ENCODE results near the gene NFE2L3.
"Not testable (repeated sequence)": the region's sequence is repeated elsewhere in the genome, so short reads cannot be mapped to it uniquely, and the experiment has no call there.

The NFE2L3 gene

DNA sequence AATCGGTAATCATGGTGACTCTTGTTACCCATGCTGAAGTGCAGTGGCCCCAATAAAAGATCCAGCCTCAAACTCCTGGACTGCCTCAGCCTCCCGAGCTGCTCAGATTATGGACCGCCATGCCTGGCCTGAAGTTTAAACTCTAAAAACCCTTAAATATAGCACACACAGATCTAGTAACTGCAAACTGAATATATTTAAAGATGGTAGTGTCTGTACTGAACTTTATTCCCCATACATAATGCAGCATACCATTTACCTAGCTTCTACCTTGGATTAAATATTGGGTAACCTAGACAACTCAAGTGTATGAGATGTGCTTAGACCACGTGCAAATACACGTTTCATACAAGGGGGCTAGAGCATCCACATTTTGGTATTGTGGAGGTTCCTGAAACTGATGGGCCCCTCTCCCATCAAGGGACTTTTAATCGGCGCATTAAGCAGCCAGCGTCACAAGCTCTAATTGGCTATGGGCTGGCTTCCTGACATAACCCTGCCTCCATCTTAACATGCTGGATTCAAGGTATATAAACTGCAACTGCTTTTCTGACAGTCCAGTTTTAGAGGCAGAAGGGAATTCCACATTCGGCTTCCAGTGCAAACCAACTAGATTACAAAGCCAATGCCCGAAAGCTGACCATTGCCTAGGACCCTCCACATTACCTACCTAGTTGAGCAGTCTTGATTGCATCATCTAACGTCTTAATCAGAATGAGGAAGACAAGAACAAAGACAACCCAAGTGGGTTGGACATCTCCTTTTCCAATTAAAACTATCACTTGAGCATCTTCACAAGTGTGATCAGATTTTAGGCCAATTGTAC lies 35.6 kb downstream of the NFE2L3 start:
- DNase-seq: peak in 1 of 2 donors; percentile 39

DNA sequence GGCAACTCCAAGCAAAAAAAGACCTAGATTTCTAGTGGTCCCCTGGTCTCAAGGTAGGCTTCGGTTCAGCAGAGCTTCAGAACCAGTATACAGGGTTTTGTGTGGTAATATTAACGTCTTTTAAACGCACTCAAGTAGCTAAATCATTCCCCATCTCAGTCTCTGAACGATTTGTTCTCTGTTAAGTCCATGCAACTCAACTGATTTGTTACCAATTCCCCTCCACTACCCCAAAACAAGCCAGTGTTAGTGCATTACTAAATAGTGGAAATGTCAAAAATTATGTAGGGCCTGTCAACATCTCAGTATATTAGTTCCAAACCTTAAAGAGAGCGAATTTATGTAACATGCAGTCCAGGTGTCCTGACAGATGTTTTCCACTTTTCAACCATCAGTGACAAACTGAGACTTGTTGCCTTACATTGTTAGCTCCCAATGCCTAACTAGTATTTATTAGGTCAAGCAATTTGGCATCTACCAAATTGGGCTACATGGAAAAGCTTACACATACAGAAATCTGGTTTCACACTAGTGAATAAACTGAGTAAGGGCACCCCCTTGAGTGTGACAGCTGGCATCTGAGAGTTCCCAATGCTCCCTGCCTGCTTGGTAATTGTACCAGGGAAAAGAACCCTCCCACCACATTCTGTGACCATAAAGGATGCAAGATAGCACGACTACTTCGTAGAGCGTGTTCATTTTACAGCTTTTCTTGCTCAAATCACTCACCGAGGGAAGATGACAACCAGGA lies 36.4 kb downstream of the NFE2L3 start:
- DNase-seq: no peak

DNA sequence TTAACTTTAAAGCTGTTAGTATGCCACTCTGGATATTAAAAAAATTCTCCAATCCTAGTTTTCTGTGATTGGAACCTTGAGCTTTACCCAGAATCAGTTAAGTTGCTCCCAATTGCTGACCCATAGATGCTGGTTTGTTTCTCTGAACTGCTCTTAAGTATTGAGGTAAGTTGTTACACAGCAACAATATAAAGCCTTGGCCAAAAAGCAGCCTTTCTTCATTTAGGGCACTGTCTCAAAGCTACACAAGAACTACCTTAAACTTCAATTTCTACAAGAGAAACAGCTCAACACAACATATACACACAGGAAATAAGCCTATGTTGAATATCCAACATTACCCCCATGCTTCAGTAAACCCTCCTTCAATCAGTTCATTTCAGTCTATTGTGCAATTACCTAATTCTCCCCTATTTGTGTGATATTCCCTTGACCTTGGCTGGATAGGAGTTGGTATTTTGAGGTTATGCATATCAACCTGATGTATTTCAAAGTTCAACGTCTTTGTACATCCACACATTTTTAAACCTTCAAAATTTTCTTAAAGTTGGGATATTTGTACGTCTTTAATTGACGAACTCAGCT lies 37.1 kb downstream of the NFE2L3 start:
- DNase-seq: no peak

DNA sequence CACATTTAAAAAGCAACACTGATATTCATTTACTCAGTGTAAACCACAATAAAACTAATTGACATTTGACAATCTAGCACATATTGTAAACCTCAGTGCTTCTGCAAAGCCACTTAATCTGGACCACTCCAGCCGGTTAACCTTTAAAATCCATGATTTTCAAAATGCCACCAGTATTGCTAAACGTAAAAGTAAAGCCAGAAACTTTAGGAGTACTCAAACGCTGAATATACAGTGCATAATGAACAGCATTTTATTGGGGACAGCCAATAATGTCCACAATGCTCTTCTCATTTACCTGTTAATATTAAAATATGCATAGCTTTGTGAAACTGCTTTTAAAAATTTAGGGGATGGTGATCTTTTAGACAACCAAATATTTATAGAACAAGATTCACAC lies 37.7 kb downstream of the NFE2L3 start:
- no peak for DNase-seq

DNA sequence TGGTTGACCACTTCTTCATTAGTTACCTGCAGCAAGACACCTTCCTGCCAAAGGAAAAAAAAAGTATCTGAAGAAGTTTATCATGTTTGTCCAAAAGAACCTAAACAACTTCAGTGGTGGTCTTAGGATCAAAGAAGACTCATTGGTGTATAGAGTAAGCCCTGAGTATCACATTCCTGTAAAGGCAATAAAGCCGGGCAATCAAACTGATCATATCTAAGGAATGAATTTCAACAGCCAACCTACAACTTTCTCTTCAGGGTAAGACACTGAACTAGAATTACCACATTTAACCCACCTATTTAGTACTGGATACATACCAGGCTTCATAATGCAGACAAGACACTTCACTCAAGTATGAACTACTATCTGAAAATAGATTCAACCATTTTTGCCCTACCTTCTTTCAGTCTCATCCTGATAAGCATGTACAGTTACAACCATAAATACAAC lies 38.4 kb downstream of the NFE2L3 start:
- no peak for DNase-seq

DNA sequence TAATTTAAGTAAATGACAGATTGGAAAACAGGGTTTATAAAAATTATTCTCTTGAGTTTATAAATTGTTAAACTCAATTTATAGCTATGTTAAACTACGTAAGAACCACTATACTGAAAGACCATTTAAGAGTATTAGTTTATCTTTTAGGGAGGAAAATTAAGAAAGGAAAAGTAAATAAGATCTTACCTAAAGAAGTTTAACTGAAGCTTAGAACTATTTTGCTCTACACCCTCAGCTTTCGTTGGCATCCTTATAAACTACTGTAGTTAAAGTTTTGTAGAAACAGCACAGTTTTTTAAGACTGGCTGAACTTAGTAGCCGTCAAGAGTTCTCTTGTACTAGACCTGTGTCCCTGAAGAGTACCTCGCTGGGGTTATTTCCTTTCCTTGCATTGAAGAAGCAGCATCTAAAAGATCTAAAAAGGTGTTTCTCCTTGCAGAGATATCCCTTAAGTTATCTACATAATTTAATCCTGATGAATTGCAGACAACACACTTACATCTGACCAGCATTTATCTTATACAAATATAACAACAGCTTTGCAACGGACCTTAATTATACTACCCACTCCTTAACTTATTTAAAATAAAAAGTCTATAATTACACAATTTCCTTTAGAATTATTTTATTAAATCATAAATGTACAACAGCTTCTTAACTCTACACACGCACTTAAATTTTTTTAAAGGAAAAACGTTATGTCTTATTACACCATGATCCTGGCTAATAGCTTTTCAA lies 39.4 kb downstream of the NFE2L3 start:
- no peak for DNase-seq

DNA sequence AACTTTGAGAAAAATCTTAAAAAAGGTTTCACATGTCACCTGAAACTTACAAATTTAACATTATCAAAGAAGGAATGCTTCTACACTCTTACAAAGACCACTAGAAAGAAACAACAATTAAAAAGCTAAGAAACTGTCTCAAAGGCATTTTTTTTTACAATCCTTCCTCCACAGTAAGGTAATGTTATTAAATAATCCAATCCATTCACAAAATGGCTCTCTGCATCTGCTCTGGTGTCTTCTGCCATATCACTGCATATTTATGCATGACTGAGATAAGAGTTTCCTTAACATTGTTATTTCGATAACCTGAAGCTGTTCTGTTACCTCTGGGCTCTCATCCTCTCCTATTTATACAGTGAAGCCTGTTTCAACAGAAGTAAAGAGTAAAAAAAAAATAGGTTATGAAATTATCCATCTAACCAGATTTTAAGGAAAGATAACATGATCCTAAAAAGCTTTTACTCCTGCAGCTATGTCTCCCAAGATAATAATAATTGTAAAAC lies 40.0 kb downstream of the NFE2L3 start:
- DNase-seq: no peak

DNA sequence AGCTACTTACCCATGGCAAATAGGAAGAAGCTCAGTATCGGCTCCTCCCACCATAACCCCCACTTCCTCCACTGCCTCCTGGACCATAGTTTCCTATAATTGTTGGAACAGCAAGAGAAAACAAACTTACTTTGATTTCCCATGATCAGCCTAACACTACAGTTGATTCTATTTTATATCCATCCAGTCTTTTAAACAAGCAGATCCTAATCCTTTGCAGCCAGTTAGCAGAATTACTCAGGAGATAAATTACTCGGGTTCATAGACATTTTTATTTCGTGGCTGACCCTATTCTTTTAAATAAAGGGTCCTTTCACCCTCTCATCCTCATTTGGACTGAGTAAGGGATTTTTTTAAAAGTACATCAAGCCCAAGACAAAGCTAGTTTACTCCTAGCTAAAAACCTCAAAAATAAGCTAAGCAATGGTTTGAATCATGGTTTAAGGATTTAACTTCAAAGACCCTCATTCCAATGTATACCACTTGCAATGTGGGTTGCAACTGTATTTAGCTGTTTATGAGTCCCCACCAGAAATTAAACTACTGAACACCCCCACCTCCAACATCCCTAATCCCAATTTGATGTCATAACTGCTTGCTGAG lies 40.6 kb downstream of the NFE2L3 start:
- peak; percentile 36 to 40 for DNase-seq

DNA sequence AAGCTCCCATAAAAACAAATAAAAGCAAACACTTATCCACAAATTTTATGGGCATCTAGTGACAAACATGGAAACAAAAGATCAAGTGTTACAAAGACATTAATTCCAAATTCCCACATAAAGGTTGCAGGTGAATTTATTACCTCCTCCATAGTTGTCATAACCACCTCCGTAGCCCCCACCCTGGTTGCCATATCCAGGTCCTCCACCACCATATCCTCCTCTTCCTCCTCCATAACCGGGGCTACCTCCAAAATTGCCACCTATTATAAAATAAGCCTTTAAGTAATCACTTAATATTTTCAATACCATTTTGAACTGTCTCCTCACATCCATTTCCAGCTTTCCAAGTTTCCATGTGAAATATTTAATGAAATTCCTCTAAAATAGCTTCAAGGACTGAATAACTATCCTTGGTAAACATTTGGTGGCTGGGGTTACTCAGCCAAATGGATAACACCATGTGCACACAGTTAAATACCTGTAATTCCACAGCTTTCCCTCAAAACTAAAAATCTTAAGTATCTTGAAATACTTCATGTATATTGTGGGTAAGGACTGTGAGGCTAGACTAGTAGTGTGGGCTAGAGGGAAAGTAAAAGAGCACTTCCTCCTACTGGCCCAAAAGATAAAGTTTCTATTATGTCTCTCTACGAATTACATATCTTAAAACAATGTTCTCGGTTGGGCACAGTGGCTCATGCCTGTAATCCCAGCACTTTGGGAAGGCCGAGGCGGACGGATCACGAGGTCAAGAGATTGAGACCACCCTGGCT lies 41.6 kb downstream of the NFE2L3 start:
- DNase-seq: no peak

DNA sequence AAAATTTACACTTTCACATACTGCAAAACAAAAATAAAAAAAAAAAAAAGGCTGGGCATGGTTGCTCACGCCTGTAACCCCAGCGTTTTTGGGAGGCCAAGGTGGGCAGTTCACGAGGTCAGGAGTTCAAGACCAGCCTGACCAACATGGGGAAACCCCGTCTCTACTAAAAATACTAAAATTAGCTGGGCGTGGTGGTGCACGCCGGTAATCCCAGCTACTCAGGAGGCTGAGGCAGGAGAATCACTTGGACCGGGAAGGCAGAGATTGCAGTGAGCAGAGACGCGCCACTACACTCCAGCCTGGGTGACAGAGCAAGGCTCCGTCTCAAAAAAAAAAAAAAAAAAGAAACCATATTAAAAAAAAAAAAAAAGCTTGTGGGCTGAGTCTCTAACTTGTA lies 42.8 kb downstream of the NFE2L3 start:
- DNase-seq: not testable (repeated sequence)

DNA sequence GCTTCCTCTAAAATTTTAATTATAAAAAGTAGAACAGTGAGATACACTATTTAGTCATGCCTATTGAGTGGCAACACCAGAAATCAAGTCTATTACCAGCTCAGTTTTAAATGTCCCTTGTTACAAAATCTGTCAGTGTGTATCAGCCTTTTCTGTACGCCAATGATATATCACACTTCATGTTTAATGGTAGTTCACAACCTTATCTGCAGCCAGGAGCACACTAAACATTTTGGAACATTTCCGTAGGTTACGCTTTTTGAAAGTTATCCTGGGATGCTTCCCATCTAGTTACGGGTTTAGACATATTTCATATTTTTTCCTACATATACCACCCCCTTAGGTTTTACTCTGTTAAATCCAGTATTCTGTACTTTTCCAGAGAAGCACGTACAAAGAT lies 43.2 kb downstream of the NFE2L3 start:
- DNase-seq: no peak

DNA sequence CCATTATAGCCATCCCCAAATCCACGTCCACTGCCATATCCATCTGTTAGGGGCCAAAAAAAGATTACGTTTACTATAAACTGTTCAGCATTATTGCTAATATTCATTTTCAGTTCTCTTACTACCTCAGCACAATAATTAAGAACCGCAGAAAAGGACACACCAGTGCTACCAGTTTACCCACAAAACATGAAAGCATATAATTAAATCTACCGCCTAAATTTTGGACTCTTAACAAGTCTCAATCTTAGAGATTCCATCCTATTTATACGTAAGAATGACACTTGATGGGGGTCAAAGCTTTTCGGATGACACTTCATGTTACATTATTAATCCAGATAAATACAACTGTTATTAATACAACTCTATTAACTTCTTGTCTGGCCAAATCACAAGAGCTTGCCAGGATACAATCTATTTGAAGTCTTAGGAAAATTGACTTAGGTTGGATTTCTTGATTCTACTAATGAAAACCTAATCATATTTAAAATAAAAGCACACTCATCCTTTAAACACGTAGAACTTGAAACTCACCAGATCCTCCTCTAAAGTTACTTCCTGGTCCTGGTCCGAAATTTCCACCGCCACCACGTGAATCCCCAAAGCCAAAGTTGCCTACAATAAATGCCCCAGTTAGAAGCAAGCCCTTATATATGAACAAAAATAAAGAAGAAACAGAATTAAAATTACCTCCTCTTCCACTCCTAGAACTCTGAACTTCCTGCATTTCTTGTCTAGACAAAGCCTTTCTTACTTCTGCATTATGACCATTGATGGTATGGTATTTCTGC lies 44.1 kb downstream of the NFE2L3 start:
- DNase-seq: peak in 1 of 2 donors; percentile 39

DNA sequence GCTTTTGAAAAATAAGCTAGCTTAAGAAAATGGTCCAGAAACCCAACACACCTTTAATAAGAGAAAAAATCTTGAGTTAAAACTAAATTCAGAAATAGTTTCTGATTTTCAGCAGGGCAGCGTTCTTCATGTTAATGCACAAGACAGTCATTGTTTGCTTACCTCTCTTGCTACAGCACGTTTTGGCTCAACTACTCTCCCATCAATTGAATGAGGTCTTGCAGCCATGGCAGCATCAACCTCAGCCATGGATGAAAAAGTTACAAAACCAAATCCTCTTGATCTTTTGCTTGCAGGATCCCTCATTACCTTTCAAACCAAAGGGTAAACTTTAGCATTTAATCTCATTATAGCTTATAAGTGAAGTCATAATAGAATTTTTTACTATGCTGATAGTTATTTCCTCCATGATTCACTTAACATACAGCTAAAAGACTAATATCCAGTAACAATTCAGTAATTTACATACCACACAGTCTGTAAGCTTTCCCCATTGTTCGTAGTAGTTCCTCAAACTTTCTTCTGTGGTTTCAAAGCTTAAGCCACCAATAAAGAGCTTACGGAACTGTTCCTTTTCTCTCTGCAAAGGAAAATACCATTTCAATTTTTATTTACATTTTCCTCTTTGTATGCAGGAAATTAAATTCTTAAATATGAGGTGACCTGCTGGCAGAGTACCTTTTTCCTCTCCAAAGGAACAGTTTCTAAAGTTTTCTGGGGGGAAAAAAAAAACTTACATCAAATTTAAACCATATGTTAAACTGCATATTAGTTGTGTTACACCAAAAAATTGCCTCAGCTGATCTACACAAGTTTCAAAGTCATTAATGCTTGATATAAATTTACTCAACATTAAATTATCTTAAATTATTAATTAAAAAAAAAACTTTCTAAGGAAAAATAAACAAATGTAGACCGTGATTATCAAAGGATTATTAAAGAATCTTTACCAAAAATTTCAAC lies 45.4 kb downstream of the NFE2L3 start:
- DNase-seq: peak; percentile 78 to 89

DNA sequence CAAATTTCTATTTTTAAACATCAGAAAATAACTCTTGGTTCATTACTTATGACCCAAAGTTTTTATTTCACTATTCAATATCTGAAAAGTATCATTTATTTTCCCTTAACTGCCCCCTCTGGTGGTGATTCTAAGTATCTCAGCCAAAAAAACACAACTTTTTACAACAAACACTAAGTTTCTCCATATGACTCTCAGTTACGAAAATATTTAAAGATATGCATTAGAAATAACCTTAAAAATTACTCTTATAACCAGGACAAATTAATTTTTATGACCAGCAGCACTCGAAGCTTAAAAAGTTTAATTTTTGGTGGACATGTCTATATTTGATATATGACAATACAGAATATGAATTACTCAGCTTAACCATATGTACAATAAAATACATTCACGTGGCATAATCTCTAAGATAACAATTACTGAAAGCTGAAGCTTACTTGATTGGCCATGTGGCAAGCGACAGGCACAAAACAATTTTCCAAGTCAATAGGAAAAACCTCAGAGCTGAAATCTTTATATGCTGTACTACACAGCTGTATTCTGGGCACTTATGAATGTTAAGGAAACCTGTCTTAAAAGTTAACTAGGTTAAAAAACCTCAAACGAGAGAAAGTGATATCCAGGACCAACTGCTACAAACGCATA lies 46.3 kb downstream of the NFE2L3 start:
- DNase-seq: peak; percentile 36 to 72

DNA sequence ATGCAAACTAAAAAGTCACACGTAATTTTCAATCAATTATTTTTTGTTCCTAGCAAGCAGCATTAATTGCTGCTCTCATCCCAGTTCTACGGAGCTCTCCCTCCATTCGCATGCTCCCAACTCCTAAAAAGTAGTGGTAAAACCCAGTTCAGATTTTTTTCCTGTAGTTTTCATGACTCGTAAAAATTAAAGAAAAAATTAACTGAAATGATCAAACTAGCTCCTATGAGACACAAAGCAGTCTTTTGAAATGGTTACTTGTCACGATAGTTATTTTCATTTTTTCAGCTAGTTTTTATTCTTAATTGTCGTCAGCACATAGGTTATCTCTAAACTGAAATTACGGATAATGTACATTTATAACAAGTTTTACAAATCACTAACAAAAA lies 46.8 kb downstream of the NFE2L3 start:
- DNase-seq: peak in 1 of 2 donors; percentile 13

DNA sequence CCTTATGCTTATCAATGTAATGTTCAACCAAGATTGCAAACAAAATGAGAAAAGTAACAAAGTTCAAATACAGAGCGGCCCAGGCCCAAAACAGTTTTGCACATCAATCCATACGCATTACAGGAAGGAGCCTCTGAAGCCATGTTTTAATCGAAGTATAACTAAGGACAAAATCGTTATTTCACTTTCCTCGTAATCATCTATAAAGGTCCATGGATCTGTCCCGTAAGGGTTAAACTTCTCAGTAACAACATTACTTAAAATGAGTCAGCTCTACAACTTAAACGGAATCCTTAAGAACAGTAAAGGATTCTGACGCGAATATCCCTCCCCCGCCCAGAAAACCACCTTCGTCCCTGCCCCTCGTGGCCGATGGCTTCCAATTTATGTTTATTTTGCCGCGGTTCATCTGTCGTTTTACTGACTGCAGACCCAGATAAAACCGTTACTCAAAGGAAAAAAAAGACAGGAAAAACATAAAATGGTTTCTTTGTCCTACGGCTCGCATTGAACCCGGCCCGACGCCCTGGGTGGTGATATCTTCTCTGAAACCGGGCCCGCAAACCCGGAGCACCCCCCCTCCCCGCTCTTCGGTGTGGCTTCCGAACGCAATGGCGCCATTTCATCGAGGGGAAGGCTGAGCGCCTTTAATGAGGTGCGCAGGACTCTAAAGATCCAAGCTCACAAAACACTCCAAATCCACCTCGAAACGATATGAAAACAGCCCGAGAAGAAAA lies 47.5 kb downstream of the NFE2L3 start:
- DNase-seq: peak; percentile 62 to 64

DNA sequence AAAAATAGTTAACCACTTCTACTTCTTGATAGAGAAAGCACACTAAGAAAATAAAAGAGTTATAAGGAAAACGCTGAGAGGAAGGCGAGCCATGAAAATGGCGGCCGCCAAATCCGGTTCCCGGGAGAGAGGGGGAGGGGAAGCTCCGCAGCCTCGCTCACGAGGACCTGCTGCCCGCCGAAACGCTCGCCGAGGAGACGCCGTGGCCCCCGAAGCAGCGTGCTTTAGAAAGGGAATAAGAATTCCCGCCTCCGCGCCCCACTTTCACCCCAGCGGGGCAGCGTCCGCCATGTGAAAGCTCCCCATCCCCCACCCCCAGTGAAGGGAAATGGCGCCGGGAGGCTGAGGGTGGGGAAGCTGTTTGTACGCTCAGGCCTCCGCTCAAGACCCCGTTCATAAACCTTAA lies 48.0 kb downstream of the NFE2L3 start:
- DNase-seq: peak; percentile 71 to 72

All from inflammatory macrophage (primary cell).